ENCODE data around the gene SMAGP. TPM values are rescaled to one million over a fixed set of nuclear protein-coding genes. Genes with fewer than 3 reads are reported as not detected.
"Not testable (repeated sequence)": the region's sequence is repeated elsewhere in the genome, so short reads cannot be mapped to it uniquely, and the experiment has no call there.

The SMAGP gene
- total RNA-seq, 1 donor from 2014 or later = 29.3 TPM

DNA sequence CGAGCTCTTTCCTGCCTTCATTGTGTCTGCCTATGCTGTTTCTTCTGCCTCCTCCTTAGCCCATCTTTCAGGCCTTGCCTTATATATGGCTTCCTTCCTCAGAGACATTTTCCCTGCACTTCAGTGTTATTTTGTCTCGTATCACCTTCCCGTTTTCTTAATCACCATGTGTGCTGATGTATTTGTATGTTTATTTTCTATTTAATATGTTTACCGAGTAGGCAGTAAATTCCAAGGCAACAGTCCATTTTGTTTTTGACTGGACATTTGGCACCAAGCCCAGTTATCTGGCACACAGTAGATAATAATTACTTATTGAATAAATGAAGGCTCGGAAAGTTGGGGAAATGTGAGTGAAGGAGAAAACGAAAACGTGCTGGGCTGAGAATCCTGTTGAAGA is 47.8 kb downstream of the SMAGP start:
- DNase-seq (ENCODE audit: low read depth) = no peak
- peak overlapping the region; percentile 41 for H3K4me3 ChIP-seq (ENCODE audit: low read depth, low read length)
- TF ChIP-seq, protein P1, sequence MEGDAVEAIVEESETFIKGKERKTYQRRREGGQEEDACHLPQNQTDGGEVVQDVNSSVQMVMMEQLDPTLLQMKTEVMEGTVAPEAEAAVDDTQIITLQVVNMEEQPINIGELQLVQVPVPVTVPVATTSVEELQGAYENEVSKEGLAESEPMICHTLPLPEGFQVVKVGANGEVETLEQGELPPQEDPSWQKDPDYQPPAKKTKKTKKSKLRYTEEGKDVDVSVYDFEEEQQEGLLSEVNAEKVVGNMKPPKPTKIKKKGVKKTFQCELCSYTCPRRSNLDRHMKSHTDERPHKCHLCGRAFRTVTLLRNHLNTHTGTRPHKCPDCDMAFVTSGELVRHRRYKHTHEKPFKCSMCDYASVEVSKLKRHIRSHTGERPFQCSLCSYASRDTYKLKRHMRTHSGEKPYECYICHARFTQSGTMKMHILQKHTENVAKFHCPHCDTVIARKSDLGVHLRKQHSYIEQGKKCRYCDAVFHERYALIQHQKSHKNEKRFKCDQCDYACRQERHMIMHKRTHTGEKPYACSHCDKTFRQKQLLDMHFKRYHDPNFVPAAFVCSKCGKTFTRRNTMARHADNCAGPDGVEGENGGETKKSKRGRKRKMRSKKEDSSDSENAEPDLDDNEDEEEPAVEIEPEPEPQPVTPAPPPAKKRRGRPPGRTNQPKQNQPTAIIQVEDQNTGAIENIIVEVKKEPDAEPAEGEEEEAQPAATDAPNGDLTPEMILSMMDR (conservative IDR thresholded peaks at IDR 0.05; ENCODE audit: low read depth, low read length) = no peak

DNA sequence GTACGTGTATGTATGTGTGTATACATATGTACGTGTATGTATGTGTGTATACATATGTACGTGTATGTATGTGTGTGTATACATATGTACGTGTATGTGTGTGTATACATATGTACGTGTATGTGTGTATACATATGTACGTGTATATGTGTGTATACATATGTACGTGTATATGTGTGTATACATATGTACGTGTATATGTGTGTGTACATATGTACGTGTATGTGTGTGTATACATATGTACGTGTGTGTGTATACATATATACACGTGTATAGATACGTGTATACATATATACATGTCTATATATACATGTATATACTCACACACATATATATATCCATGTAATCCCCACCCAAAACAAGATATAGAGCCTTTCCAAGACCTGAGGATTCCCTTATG is 50.4 kb downstream of the SMAGP start:
- not testable (repeated sequence) for H3K4me3 ChIP-seq (ENCODE audit: low read depth, low read length); DNase-seq (ENCODE audit: low read depth)

DNA sequence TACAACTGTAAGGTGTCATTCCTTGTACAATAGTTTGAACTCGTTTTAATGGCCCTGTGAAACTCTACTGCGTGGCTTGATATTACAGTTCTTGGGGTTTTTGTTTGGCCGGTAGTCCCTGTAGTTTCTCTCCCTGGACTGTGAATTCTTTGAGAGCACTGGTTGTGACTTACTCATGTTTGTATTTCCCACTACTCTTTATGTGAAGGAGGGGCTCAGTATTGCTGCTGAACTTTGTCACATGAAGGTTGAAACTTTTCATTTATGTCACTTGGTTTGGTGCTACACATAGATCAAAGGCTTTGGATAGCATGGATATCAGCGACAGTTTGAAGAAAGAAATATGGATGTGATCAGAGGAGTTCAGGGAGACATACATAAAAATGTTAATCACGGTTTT is 50.9 kb downstream of the SMAGP start:
- peak overlapping the region; percentile 65 for H3K4me3 ChIP-seq (ENCODE audit: low read depth, low read length)
- no peak for DNase-seq (ENCODE audit: low read depth)
- TF ChIP-seq, protein P1 (conservative IDR thresholded peaks at IDR 0.05; ENCODE audit: low read depth, low read length) = no peak

DNA sequence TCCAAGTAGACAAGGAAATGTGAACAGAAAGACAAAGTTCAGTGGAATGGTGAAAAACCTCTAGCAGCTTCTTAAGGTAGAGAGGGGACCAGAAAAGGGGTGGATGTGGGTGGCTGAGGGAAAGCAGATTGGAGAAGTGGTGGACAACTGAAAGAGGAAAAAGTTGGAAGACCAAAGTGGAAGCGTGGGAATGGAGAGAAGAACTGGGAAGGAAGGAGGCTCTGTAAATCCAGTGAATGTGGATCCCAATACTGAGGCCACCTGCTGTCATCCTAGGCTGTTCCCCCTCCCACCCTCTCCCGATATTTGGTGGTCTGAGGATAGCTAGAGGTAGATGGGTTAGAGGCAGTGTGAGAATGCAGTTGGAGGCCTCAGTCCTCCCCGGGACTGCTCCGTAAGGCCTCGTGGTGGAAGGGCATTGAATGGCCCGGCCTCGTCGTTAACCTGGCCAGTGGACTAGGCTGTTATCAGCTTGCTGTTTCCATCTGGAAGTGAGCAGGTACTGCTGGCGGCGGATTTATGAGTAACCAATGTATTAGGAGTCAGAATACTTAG is 51.5 kb downstream of the SMAGP start:
- DNase-seq (ENCODE audit: low read depth) = no peak
- peak overlapping the region; percentile 65 for H3K4me3 ChIP-seq (ENCODE audit: low read depth, low read length)
- TF ChIP-seq, protein P1 (conservative IDR thresholded peaks at IDR 0.05; ENCODE audit: low read depth, low read length) = no peak

DNA sequence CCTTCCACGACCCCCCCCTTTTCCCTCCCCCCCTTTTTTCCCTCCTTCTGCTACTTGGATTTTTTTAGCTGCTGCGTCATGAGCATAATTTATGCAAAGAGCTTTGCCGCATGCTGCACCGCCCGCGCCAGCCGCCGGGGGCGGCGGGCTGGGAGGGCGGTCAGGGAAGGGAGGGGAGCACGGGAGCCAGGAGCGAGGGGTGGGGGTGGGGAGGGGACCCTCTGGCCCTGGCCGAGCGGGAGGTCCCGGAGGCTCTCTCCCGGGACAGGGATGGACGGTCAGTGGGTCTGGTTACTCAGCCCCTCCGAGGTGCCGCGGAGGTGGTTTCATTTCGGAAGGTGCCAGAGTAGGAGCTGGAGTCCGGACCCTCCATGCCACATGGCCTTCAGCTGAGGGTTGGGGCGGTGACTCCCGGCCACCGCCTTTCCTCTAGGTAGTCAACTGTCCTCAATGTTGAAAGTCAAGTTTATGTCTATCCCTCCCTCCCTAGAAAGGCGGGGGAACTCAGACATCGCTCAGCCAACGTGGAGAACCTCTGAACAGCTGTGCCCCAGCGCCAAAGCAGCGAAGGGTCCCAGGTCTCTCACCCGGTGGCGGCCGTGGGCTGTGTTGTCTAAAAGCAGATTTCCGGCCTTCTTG is 52.1 kb downstream of the SMAGP start, which contains the start of gene POU6F1:
Gene POU6F1, minus strand, starts transcription at position 95 of the 639 bp plus-strand sequence. CDS start 11,226 bp downstream, outside the sequence.
- no peak for DNase-seq (ENCODE audit: low read depth)
- H3K4me3 ChIP-seq (ENCODE audit: low read depth, low read length) = peak within 1 kb of the TSS; percentile 65
- TF ChIP-seq, protein P1 (conservative IDR thresholded peaks at IDR 0.05; ENCODE audit: low read depth, low read length) = peak; percentile 50

DNA sequence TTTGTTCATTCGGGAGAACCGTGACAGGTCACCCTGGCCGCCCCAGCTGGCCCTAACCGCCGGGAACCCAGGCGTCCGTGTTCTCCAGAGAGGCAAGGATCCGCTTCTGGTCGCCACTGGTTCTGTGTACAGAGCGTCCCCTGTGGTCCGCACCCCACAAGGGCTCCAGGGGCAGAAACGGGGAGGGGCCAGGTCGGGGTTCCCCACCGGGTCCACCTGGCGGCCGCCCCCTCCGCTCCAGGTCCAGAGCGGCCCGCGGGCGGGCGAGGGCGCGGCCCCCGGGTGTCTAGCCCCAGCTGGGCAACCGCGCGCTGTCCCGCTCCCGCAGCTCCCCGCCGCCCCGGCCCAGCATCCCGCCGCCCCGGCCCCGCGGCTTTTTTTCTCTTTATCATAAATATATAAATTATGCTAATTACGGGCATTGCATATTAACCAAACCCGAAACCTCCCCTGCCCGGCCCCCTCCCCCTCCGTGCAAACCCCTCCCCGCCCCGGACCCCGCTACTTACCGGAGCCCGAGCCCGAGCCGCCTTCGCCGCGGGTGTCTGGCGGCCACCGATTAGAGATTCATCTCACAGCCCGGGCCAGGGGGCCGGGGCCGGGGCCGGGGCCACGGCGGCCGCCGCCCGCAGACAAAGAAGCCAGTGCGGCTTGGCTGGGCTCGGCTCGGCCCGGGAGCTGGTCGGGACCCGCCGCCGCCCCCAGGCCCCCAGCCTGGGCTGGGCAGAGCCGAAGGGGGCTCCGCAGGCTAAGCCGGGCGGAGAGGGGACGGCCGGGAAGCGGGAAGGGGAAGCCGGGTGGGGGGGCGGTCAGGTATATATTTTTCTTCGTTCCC is 52.9 kb downstream of the SMAGP start:
- TF ChIP-seq, protein P1 (conservative IDR thresholded peaks at IDR 0.05; ENCODE audit: low read depth, low read length) = no peak
- peak overlapping the region; percentile 65 for H3K4me3 ChIP-seq (ENCODE audit: low read depth, low read length)
- DNase-seq (ENCODE audit: low read depth) = no peak

DNA sequence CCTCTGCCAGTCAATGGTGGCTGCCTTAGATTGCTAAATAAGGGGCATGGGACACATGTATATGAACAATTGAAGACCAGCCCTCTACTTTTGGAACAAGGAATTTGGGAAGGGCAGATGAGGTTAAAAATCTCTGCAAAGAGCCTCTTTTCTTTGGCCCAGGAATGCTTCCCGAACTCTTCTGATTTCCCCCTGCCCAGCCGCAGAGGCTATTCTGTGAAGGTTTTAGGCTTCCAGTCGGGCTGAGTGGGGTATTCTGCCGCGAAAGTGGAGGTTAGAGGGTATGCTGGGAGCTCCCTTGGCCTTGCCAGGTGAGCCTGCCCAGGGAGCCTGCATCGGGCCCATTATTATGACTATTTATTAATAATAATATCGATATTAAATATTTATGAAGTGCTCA is 53.6 kb downstream of the SMAGP start:
- H3K4me3 ChIP-seq (ENCODE audit: low read depth, low read length) = peak overlapping the region; percentile 65
- TF ChIP-seq, protein P1 (conservative IDR thresholded peaks at IDR 0.05; ENCODE audit: low read depth, low read length) = no peak
- DNase-seq (ENCODE audit: low read depth) = no peak
